Liver (tissue), 9 donors: ENCODE results near the gene R3HDM1. TPM values are rescaled to one million over a fixed set of nuclear protein-coding genes. Genes with fewer than 3 reads are reported as not detected.

ENCODE experiments used
- DNase-seq: peaks from one replicate; pipeline ENCODE4 v3.0.0-alpha.2; 2017; ENCODE audit warnings: low spot score
- H3K27ac ChIP-seq, 2 donors: one replicate each; pipeline ENCODE4 v1.7.0; 2013; ENCODE audit warnings: inconsistent platforms in 2 of 2, low read length in 2 of 2, control low read depth in 1 of 2, low read depth in 1 of 2, mild to moderate bottlenecking in 1 of 2
- H3K27me3 ChIP-seq, 4 donors: one replicate each; pipeline versions ENCODE4 v1.6.1 to v1.7.0; 2013; ENCODE audit warnings: low read length in 3 of 4, inconsistent platforms in 1 of 4, mild to moderate bottlenecking in 1 of 4, moderate library complexity in 1 of 4; ENCODE audit not compliant: control insufficient read depth in 4 of 4, insufficient read depth in 4 of 4
- H3K36me3 ChIP-seq, 4 donors: one replicate each; pipeline versions ENCODE4 v1.6.1 to v1.7.0; 2013; ENCODE audit warnings: low read length in 3 of 4, mild to moderate bottlenecking in 3 of 4, low read depth in 1 of 4, moderate library complexity in 1 of 4; ENCODE audit not compliant: control insufficient read depth in 4 of 4, insufficient read depth in 3 of 4
- H3K4me1 ChIP-seq, 4 donors: one replicate each; pipeline versions ENCODE4 v1.6.1 to v1.7.0; 2013; ENCODE audit warnings: low read length in 3 of 4, mild to moderate bottlenecking in 3 of 4, moderate library complexity in 1 of 4; ENCODE audit not compliant: control insufficient read depth in 4 of 4, insufficient read depth in 4 of 4
- H3K4me3 ChIP-seq, 3 donors: one replicate each; pipeline versions ENCODE4 v1.6.1 to v1.7.0; 2013; ENCODE audit warnings: low read length in 3 of 3, control low read depth in 1 of 3, low read depth in 1 of 3, mild to moderate bottlenecking in 1 of 3
- H3K9ac ChIP-seq, 2 donors: one replicate each; pipeline ENCODE4 v1.7.0; 2013; ENCODE audit warnings: low read length in 2 of 2, mild to moderate bottlenecking in 2 of 2, moderate library complexity in 2 of 2, control low read depth in 1 of 2, low read depth in 1 of 2
- H3K9me3 ChIP-seq, 4 donors: one replicate each; pipeline versions ENCODE4 v1.6.1 to v1.7.0; 2013; ENCODE audit warnings: low read length in 3 of 4; ENCODE audit not compliant: control insufficient read depth in 4 of 4
- EGR1 ChIP-seq, 2 donors: IDR thresholded peaks; 2 replicates each; pipeline ENCODE4 v1.6.1; 2016 to 2018; ENCODE audit warnings: antibody characterized with exemption in 2 of 2, low read depth in 2 of 2
- FOXA1 ChIP-seq: IDR thresholded peaks from 2 replicates; pipeline ENCODE4 v1.6.1; 2016; ENCODE audit warnings: antibody characterized with exemption
- FOXA2 ChIP-seq: IDR thresholded peaks from 2 replicates; pipeline ENCODE4 v1.6.1; 2016; ENCODE audit warnings: antibody characterized with exemption
- GABPA ChIP-seq, 2 donors: IDR thresholded peaks in 1 of 2; conservative IDR thresholded peaks in 1 of 2; 2 replicates each; pipeline ENCODE4 v1.6.1; 2016; ENCODE audit warnings: antibody characterized with exemption in 2 of 2, mild to moderate bottlenecking in 1 of 2, moderate library complexity in 1 of 2
- HNF4A ChIP-seq, 2 donors: conservative IDR thresholded peaks; 2 replicates each; pipeline ENCODE4 v1.6.1; 2016; ENCODE audit warnings: antibody characterized with exemption in 2 of 2, mild to moderate bottlenecking in 2 of 2
- HNF4G ChIP-seq: IDR thresholded peaks from 2 replicates; pipeline ENCODE4 v1.6.1; 2016; ENCODE audit warnings: antibody characterized with exemption
- JUND ChIP-seq, 2 donors: IDR thresholded peaks; 2 replicates each; pipeline ENCODE4 v1.6.1; 2016; ENCODE audit warnings: antibody characterized with exemption in 2 of 2
- NR2F2 ChIP-seq: IDR thresholded peaks from 2 replicates; pipeline ENCODE4 v1.6.1; 2016; ENCODE audit warnings: antibody characterized with exemption
- RAD21 ChIP-seq, 2 donors: IDR thresholded peaks; 2 replicates each; pipeline ENCODE4 v1.6.1; 2016; ENCODE audit warnings: antibody characterized with exemption in 2 of 2, mild to moderate bottlenecking in 2 of 2
- RXRA ChIP-seq, 2 donors: IDR thresholded peaks; 2 replicates each; pipeline ENCODE4 v1.6.1; 2017 to 2018; ENCODE audit warnings: antibody characterized with exemption in 2 of 2, mild to moderate bottlenecking in 1 of 2
- SP1 ChIP-seq: IDR thresholded peaks from 2 replicates; pipeline ENCODE4 v1.6.1; 2018; ENCODE audit warnings: antibody characterized with exemption, mild to moderate bottlenecking
- TAF1 ChIP-seq: conservative IDR thresholded peaks from 2 replicates; pipeline ENCODE4 v1.6.1; 2016; ENCODE audit warnings: antibody characterized with exemption, mild to moderate bottlenecking
- YY1 ChIP-seq: IDR thresholded peaks from 2 replicates; pipeline ENCODE4 v1.6.1; 2016; ENCODE audit warnings: antibody characterized with exemption, mild to moderate bottlenecking
- WGBS: extraction: QIAGEN DNeasy Blood & Tissue Kit; methylation state at CpG from one replicate; pipeline ENCODE4 v1.1.7; 2013; 5-methylcytosine and 5-hydroxymethylcytosine counted together
- polyA plus RNA-seq, 2 donors: library from polyadenylated mRNA; stranded (reverse) in 1 of 2; unstranded in 1 of 2; fragments of 200-250 nt in 1 of 2; fragments of >200 nt in 1 of 2; fragmentation: Nextera tagmentation in 1 of 2; extraction: Ambion mirVana in 1 of 2; gene quantifications; one replicate each; pipeline versions ENCODE4 v1.2.1 to v1.2.3, GENCODE V29; 2013 to 2015
- total RNA-seq, 2 donors: library from RNA; depleted of rRNA; stranded (reverse); fragments of >200 nt; gene quantifications; one replicate each; pipeline ENCODE4 v1.2.3, GENCODE V29; 2014
- TF ChIP-seq, protein P1 (sequence below): IDR thresholded peaks from 2 replicates; pipeline ENCODE4 v1.6.1; 2016; ENCODE audit warnings: antibody characterized with exemption, mild to moderate bottlenecking
- TF ChIP-seq, protein P2 (sequence below): IDR thresholded peaks from 2 replicates; pipeline ENCODE4 v1.6.1; 2016; ENCODE audit warnings: antibody characterized with exemption
- TF ChIP-seq, protein P3 (sequence below): IDR thresholded peaks from 2 replicates; pipeline ENCODE4 v1.6.1; 2016; ENCODE audit warnings: antibody characterized with exemption
- TF ChIP-seq, protein P4 (sequence below): fragments of 150-350 bp; IDR thresholded peaks from 2 replicates; pipeline ENCODE4 v1.5.1; 2017; ENCODE audit warnings: improper control_type of control experiment, low read depth, low read length; ENCODE audit not compliant: missing input control
- TF ChIP-seq, protein P5 (sequence below): IDR thresholded peaks from 2 replicates; pipeline ENCODE4 v1.6.1; 2016; ENCODE audit warnings: antibody characterized with exemption
- donor health status: healthy.
- donor health status: healthy.
- donor health status: healthy.
- donor health status: healthy.
- donor health status: healthy.

R3HDM1 gene
- total and polyA plus RNA-seq, 4 donors: 6.0 to 10.0 (median 8.8) TPM

DNA sequence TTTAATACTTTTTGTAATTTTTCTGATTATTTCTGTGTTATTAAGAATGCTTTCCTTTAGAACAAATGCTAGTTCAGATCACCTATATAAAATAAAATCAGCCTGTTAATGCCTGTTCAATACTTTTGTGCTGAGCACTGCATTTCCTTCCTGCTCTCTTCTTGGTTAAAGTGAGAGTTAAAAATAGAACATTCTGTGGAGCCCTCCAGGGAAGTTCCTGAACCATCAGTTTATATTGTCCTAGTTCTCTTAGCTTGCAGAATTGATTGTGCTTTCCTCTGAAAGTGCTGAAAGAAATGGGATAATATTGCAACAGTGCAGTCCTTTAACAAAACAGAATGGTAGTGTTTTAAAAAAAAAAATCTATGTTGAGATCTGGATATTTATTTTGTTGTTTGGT, 135.8 kb downstream of the R3HDM1 start:
- Histone ChIP-seq H3K4me1 (no peaks in the 10 kb centered on the region), H3K9ac (no peak overlapping the region), H3K9me3 (no peaks in the 10 kb centered on the region), H3K27ac (no peak overlapping the region), H3K4me3 (no peak overlapping the region), H3K27me3 (no peaks in the 10 kb centered on the region), H3K36me3 (peaks cover 0 to 14% (median 5%) of the 10 kb centered on the region in 4 donors)
- DNase-seq: no peak
- no peak for TF ChIP-seq FOXA1
- TF ChIP-seq, protein P1, sequence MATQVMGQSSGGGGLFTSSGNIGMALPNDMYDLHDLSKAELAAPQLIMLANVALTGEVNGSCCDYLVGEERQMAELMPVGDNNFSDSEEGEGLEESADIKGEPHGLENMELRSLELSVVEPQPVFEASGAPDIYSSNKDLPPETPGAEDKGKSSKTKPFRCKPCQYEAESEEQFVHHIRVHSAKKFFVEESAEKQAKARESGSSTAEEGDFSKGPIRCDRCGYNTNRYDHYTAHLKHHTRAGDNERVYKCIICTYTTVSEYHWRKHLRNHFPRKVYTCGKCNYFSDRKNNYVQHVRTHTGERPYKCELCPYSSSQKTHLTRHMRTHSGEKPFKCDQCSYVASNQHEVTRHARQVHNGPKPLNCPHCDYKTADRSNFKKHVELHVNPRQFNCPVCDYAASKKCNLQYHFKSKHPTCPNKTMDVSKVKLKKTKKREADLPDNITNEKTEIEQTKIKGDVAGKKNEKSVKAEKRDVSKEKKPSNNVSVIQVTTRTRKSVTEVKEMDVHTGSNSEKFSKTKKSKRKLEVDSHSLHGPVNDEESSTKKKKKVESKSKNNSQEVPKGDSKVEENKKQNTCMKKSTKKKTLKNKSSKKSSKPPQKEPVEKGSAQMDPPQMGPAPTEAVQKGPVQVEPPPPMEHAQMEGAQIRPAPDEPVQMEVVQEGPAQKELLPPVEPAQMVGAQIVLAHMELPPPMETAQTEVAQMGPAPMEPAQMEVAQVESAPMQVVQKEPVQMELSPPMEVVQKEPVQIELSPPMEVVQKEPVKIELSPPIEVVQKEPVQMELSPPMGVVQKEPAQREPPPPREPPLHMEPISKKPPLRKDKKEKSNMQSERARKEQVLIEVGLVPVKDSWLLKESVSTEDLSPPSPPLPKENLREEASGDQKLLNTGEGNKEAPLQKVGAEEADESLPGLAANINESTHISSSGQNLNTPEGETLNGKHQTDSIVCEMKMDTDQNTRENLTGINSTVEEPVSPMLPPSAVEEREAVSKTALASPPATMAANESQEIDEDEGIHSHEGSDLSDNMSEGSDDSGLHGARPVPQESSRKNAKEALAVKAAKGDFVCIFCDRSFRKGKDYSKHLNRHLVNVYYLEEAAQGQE: peak; percentile 96

DNA sequence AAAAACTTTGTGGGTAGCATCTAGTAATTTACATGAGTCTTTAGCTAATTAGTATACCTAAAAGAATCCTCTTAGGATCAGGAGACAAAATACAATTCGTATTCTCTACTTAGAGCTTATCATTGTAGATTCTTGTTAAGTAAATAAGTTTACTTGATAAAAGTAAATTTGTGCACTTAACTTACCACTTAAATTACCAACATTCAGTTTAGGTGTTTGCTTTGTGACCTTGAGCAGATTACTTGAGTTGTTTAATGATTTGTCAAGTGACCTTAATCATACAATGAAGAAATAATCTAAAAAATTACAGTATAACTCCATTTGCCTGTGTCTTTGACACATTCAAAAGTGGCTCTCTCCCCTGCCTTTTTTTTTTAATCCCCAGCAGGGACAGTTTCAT, 143.2 kb downstream of the R3HDM1 start:
- 57% methylated on average over 1 of the region's 1 CpG for WGBS
- Histone ChIP-seq H3K27ac (no peak overlapping the region), H3K9me3 (no peaks in the 10 kb centered on the region), H3K9ac (no peak overlapping the region), H3K27me3 (no peaks in the 10 kb centered on the region), H3K4me3 (no peak overlapping the region), H3K4me1 (no peaks in the 10 kb centered on the region), H3K36me3 (peaks cover 0 to 12% (median 0%) of the 10 kb centered on the region in 4 donors)
- DNase-seq: no peak
- TF ChIP-seq TAF1 (no peak), HNF4G (no peak), EGR1 (IDR thresholded peaks at IDR 0.05; ENCODE audit: low read depth in 2 of 2) (no peak), GABPA (IDR thresholded peaks at IDR 0.05 in 1 of 2, conservative IDR thresholded peaks at IDR 0.05 in 1 of 2) (no peak), FOXA2 (no peak), HNF4A (conservative IDR thresholded peaks at IDR 0.05) (no peak), FOXA1 (no peak), RXRA (IDR thresholded peaks at IDR 0.05) (no peak), SP1 (no peak), RAD21 (IDR thresholded peaks at IDR 0.05) (no peak), YY1 (no peak), JUND (IDR thresholded peaks at IDR 0.05) (no peak), NR2F2 (no peak)
- TF ChIP-seq, protein P2, sequence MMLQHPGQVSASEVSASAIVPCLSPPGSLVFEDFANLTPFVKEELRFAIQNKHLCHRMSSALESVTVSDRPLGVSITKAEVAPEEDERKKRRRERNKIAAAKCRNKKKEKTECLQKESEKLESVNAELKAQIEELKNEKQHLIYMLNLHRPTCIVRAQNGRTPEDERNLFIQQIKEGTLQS: no peak
- TF ChIP-seq, protein P3, sequence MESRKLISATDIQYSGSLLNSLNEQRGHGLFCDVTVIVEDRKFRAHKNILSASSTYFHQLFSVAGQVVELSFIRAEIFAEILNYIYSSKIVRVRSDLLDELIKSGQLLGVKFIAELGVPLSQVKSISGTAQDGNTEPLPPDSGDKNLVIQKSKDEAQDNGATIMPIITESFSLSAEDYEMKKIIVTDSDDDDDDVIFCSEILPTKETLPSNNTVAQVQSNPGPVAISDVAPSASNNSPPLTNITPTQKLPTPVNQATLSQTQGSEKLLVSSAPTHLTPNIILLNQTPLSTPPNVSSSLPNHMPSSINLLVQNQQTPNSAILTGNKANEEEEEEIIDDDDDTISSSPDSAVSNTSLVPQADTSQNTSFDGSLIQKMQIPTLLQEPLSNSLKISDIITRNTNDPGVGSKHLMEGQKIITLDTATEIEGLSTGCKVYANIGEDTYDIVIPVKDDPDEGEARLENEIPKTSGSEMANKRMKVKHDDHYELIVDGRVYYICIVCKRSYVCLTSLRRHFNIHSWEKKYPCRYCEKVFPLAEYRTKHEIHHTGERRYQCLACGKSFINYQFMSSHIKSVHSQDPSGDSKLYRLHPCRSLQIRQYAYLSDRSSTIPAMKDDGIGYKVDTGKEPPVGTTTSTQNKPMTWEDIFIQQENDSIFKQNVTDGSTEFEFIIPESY: no peak
- TF ChIP-seq, protein P4, sequence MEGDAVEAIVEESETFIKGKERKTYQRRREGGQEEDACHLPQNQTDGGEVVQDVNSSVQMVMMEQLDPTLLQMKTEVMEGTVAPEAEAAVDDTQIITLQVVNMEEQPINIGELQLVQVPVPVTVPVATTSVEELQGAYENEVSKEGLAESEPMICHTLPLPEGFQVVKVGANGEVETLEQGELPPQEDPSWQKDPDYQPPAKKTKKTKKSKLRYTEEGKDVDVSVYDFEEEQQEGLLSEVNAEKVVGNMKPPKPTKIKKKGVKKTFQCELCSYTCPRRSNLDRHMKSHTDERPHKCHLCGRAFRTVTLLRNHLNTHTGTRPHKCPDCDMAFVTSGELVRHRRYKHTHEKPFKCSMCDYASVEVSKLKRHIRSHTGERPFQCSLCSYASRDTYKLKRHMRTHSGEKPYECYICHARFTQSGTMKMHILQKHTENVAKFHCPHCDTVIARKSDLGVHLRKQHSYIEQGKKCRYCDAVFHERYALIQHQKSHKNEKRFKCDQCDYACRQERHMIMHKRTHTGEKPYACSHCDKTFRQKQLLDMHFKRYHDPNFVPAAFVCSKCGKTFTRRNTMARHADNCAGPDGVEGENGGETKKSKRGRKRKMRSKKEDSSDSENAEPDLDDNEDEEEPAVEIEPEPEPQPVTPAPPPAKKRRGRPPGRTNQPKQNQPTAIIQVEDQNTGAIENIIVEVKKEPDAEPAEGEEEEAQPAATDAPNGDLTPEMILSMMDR: no peak
- TF ChIP-seq, protein P5, sequence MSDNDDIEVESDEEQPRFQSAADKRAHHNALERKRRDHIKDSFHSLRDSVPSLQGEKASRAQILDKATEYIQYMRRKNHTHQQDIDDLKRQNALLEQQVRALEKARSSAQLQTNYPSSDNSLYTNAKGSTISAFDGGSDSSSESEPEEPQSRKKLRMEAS: no peak
- TF ChIP-seq, protein P1: no peak
